WTC11 (cell line): ENCODE measurements around the gene PRR14. TPM values are rescaled to one million over a fixed set of nuclear protein-coding genes. Genes with fewer than 3 reads are reported as not detected.
A peak's percentile ranks its signal among the peaks of the same experiment; 100 is the strongest.

ENCODE experiments used
- ATF6 ChIP-seq: sonication (generic); formaldehyde crosslinking; IDR thresholded peaks from 2 replicates; pipeline ENCODE4 v1.8.1; 2023; ENCODE audit warnings: mild to moderate bottlenecking, missing genetic modification reagents
- CBFB ChIP-seq: sonication (generic); formaldehyde crosslinking; IDR thresholded peaks from 2 replicates; pipeline ENCODE4 v1.8.1; 2022; ENCODE audit warnings: mild to moderate bottlenecking, low read depth, missing genetic modification reagents
- CDX4 ChIP-seq: fragments of 250-450 bp; sonication (Bioruptor Pico); IDR thresholded peaks from 2 replicates; pipeline ENCODE4 v1.9.0; 2021; ENCODE audit warnings: moderate library complexity, mild to moderate bottlenecking, inconsistent platforms, borderline replicate concordance
- CREB1 ChIP-seq: sonication (generic); formaldehyde crosslinking; IDR thresholded peaks from 2 replicates; pipeline ENCODE4 v1.8.0; 2023; ENCODE audit warnings: mild to moderate bottlenecking, missing genetic modification reagents
- CTCF ChIP-seq: fragments of 200-600 bp; IDR thresholded peaks from 2 replicates; pipeline ENCODE4 v1.8.0; 2022; ENCODE audit warnings: antibody characterized with exemption
- EMX1 ChIP-seq: fragments of 250-450 bp; sonication (Bioruptor Pico); IDR thresholded peaks from 2 replicates; pipeline ENCODE4 v1.8.0; 2021; ENCODE audit warnings: mild to moderate bottlenecking
- ESRRA ChIP-seq: sonication (generic); formaldehyde crosslinking; IDR thresholded peaks from 2 replicates; pipeline ENCODE4 v1.8.1; 2022; ENCODE audit warnings: mild to moderate bottlenecking, missing genetic modification reagents, borderline replicate concordance
- FOXP4 ChIP-seq: sonication (generic); formaldehyde crosslinking; IDR thresholded peaks from 2 replicates; pipeline ENCODE4 v1.8.0; 2022; ENCODE audit warnings: mild to moderate bottlenecking, missing genetic modification reagents
- GABPB1 ChIP-seq: sonication (generic); formaldehyde crosslinking; IDR thresholded peaks from 2 replicates; pipeline ENCODE4 v1.8.1; 2023; ENCODE audit warnings: mild to moderate bottlenecking, missing genetic modification reagents
- GRHL2 ChIP-seq: fragments of 250-450 bp; sonication (Bioruptor Pico); IDR thresholded peaks from 2 replicates; pipeline ENCODE4 v1.8.0; 2022; ENCODE audit warnings: mild to moderate bottlenecking, moderate library complexity; ENCODE audit not compliant: insufficient replicate concordance, severe bottlenecking
- HMGA2 ChIP-seq: fragments of 250-450 bp; sonication (Bioruptor Pico); IDR thresholded peaks from 2 replicates; pipeline ENCODE4 v1.4.0; 2021; ENCODE audit warnings: mild to moderate bottlenecking, moderate library complexity
- HMGXB4 ChIP-seq: sonication (generic); formaldehyde crosslinking; IDR thresholded peaks from 2 replicates; pipeline ENCODE4 v1.8.1; 2023; ENCODE audit warnings: mild to moderate bottlenecking, moderate library complexity, missing genetic modification reagents
- MAX ChIP-seq: sonication (generic); formaldehyde crosslinking; IDR thresholded peaks from 2 replicates; pipeline ENCODE4 v1.8.0; 2022; ENCODE audit warnings: mild to moderate bottlenecking, missing genetic modification reagents
- MLX ChIP-seq: sonication (generic); formaldehyde crosslinking; IDR thresholded peaks from 2 replicates; pipeline ENCODE4 v1.8.1; 2023; ENCODE audit warnings: mild to moderate bottlenecking, missing genetic modification reagents, moderate library complexity
- NFATC4 ChIP-seq: fragments of 250-450 bp; sonication (Bioruptor Pico); IDR thresholded peaks from 2 replicates; pipeline ENCODE4 v1.9.0; 2021; ENCODE audit warnings: mild to moderate bottlenecking
- NFYB ChIP-seq: sonication (generic); formaldehyde crosslinking; conservative IDR thresholded peaks from 2 replicates; pipeline ENCODE4 v1.8.0; 2022; ENCODE audit warnings: low read depth, missing genetic modification reagents
- NR2C2 ChIP-seq: sonication (generic); formaldehyde crosslinking; IDR thresholded peaks from 2 replicates; pipeline ENCODE4 v1.8.0; 2022; ENCODE audit warnings: mild to moderate bottlenecking, missing genetic modification reagents
- OVOL2 ChIP-seq: fragments of 250-450 bp; sonication (Bioruptor Pico); IDR thresholded peaks from 2 replicates; pipeline ENCODE4 v1.9.0; 2021; ENCODE audit warnings: mild to moderate bottlenecking, borderline replicate concordance
- RORB ChIP-seq: fragments of 250-450 bp; sonication (Bioruptor Pico); IDR thresholded peaks from 2 replicates; pipeline ENCODE4 v1.9.0; 2021; ENCODE audit warnings: mild to moderate bottlenecking
- ZNF232 ChIP-seq: sonication (generic); formaldehyde crosslinking; IDR thresholded peaks from 2 replicates; pipeline ENCODE4 v1.8.0; 2022; ENCODE audit warnings: mild to moderate bottlenecking, missing genetic modification reagents
- ZNF281 ChIP-seq: sonication (generic); formaldehyde crosslinking; IDR thresholded peaks from 2 replicates; pipeline ENCODE4 v1.8.0; 2023; ENCODE audit warnings: mild to moderate bottlenecking, missing genetic modification reagents
- ZNF532 ChIP-seq: fragments of 250-450 bp; sonication (Bioruptor Pico); IDR thresholded peaks from 2 replicates; pipeline ENCODE4 v1.9.0; 2021; ENCODE audit warnings: mild to moderate bottlenecking, borderline replicate concordance
- total RNA-seq: library from RNA; stranded (reverse); gene quantifications from 3 replicates; pipeline ENCODE4 v1.2.3, GENCODE V29; 2021

Gene PRR14
- total RNA-seq, 1 experiment from 2014 or later, result 21.9 TPM

- TF ChIP-seq ZNF281 (CRISPR knock-in tag), result peak; percentile 90
- peak; percentile 72; the same call in 1 of the 2 replicates for TF ChIP-seq MAX (CRISPR knock-in tag)
- TF ChIP-seq RORB, result no peak
- no peak for TF ChIP-seq ESRRA (CRISPR knock-in tag)
- TF ChIP-seq NFYB (CRISPR knock-in tag), result no peak; the same call in 1 of the 2 replicates
- TF ChIP-seq NR2C2, result no peak
- TF ChIP-seq MLX (CRISPR knock-in tag), result no peak
- peak; percentile 55 for TF ChIP-seq HMGXB4 (CRISPR knock-in tag)
- no peak for TF ChIP-seq GRHL2 (CRISPR knock-in tag)
- peak; percentile 23; the same call in 1 of the 2 replicates for TF ChIP-seq NFATC4 (CRISPR knock-in tag)
- TF ChIP-seq CREB1 (CRISPR knock-in tag), result peak; percentile 73; the same call in 1 of the 2 replicates
- TF ChIP-seq OVOL2 (CRISPR knock-in tag), result no peak
- TF ChIP-seq ATF6 (CRISPR knock-in tag), result no peak
- TF ChIP-seq FOXP4, result no peak
- no peak for TF ChIP-seq CDX4 (CRISPR knock-in tag)
- TF ChIP-seq GABPB1 (CRISPR knock-in tag), result peak; percentile 39; the same call in 1 of the 2 replicates
- no peak for TF ChIP-seq ZNF232 (CRISPR knock-in tag)
- TF ChIP-seq CBFB (CRISPR knock-in tag), result no peak
- TF ChIP-seq ZNF532 (CRISPR knock-in tag), result no peak; the same call in 1 of the 2 replicates
- no peak for TF ChIP-seq CTCF
- no peak for TF ChIP-seq EMX1
- 0 out of 2 replicates have a peak, but pooled peaks have one; percentile 20 for TF ChIP-seq HMGA2
These were observed 47.5 kb downstream of the PRR14 start (continued) for GRCh38 chr16:30698139-30698815.
